ENCODE data around the gene CWF19L1. TPM values are rescaled to one million over a fixed set of nuclear protein-coding genes. Genes with fewer than 3 reads are reported as not detected.

Gene CWF19L1
- total RNA-seq (2022; extraction: Qiagen RNA extraction; ENCODE audit: low read depth): 20.0 to 25.6 TPM (median 22.7 TPM) in 5 replicates

GRCh38 chr10:100267239-100268104, at the start of gene CWF19L1:
TSS of gene CWF19L1 (minus strand) at chr10:100267638. CDS start at chr10:100267593, 45 bp downstream.

GRCh38 chr10:100286051-100287033, 18.9 kb upstream of the CWF19L1 start, which contains the start of gene BLOC1S2:
TSS of gene BLOC1S2 (minus strand) at chr10:100286680. CDS start at chr10:100286659, 21 bp downstream.

GRCh38 chr10:100185364-100186252, 81.8 kb downstream of the CWF19L1 start, which contains the start of gene ERLIN1:
TSS of gene ERLIN1 (minus strand) at chr10:100186029. CDS start at chr10:100185626, 403 bp downstream.

Other genes starting within 250 kb of the CWF19L1 start
- 0.17 to 0.51 TPM (median 0.24 TPM) in 5 replicates for gene CPN1, start 185.8 kb downstream of the CWF19L1 start, total RNA-seq (2022; extraction: Qiagen RNA extraction; ENCODE audit: low read depth)
- 46.4 to 75.8 TPM (median 55.0 TPM) in 5 replicates for gene ERLIN1, start 81.6 kb downstream of the CWF19L1 start, total RNA-seq (2022; extraction: Qiagen RNA extraction; ENCODE audit: low read depth)
- gene CHUK, start 38.0 kb downstream of the CWF19L1 start, total RNA-seq (2022; extraction: Qiagen RNA extraction; ENCODE audit: low read depth): 20.4 to 26.5 TPM (median 22.0 TPM) in 5 replicates
- 96.0 to 127 TPM (median 100 TPM) in 5 replicates for gene BLOC1S2, start 19.0 kb upstream of the CWF19L1 start, total RNA-seq (2022; extraction: Qiagen RNA extraction; ENCODE audit: low read depth)
- 0.09 to 0.15 TPM in 2 of 5 replicates, not detected in the others for gene PKD2L1, start 62.6 kb upstream of the CWF19L1 start, total RNA-seq (2022; extraction: Qiagen RNA extraction; ENCODE audit: low read depth)
- gene SCD, start 79.6 kb upstream of the CWF19L1 start, total RNA-seq (2022; extraction: Qiagen RNA extraction; ENCODE audit: low read depth): 147 to 216 TPM (median 184 TPM) in 5 replicates
- 0.03 to 0.07 TPM in 2 of 5 replicates, not detected in the others for gene WNT8B, start 195.4 kb upstream of the CWF19L1 start, total RNA-seq (2022; extraction: Qiagen RNA extraction; ENCODE audit: low read depth)